ENCODE data around the gene ABCC6.
"Not testable (repeated sequence)": the region's sequence is repeated elsewhere in the genome, so short reads cannot be mapped to it uniquely, and the experiment has no call there.

ABCC6 gene

GRCh38 chr16:16118337-16118736 lies 105.0 kb downstream of the ABCC6 start:
- Histone ChIP-seq H3K9ac (ENCODE audit: low read depth, low read length) (no peak overlapping the region), H3K27me3 (ENCODE audit: control insufficient read depth, insufficient read depth, low read length) (no peaks in the 10 kb centered on the region), H3K4me3 (ENCODE audit: low read length) (no peak overlapping the region), H3K9me3 (replicated peaks; ENCODE audit: low read length) (no peaks in the 10 kb centered on the region), H3K4me1 (ENCODE audit: control insufficient read depth, insufficient read depth, low read length) (peaks cover 8% of the 10 kb centered on the region), H3K36me3 (ENCODE audit: insufficient read depth, low read length) (peaks cover 75% of the 10 kb centered on the region), H3K4me2 (ENCODE audit: low read length) (no peak overlapping the region)

- H3K4me1 ChIP-seq (ENCODE audit: control insufficient read depth, insufficient read depth, low read length): peaks cover 8% of the 10 kb centered on the region
- no peak overlapping the region for H3K9ac ChIP-seq (ENCODE audit: low read depth, low read length)
- H3K4me3 ChIP-seq (ENCODE audit: low read length): no peak overlapping the region
- peaks cover 76% of the 10 kb centered on the region for H3K36me3 ChIP-seq (ENCODE audit: insufficient read depth, low read length)
- H3K27me3 ChIP-seq (ENCODE audit: control insufficient read depth, insufficient read depth, low read length): no peaks in the 10 kb centered on the region
- H3K4me2 ChIP-seq (ENCODE audit: low read length): no peak overlapping the region
- H3K9me3 ChIP-seq (replicated peaks; ENCODE audit: low read length): no peaks in the 10 kb centered on the region
Measured at GRCh38 chr16:16116841-16117240, 106.5 kb downstream of the ABCC6 start.

- Histone ChIP-seq H3K9ac (ENCODE audit: low read depth, low read length) (no peak overlapping the region), H3K4me3 (ENCODE audit: low read length) (no peak overlapping the region), H3K9me3 (replicated peaks; ENCODE audit: low read length) (no peaks in the 10 kb centered on the region), H3K4me1 (ENCODE audit: control insufficient read depth, insufficient read depth, low read length) (no peaks in the 10 kb centered on the region), H3K27me3 (ENCODE audit: control insufficient read depth, insufficient read depth, low read length) (no peaks in the 10 kb centered on the region), H3K4me2 (ENCODE audit: low read length) (no peak overlapping the region), H3K36me3 (ENCODE audit: insufficient read depth, low read length) (peaks cover 73% of the 10 kb centered on the region)
Measured at GRCh38 chr16:16113076-16113475, 110.2 kb downstream of the ABCC6 start.

GRCh38 chr16:16112450-16113053 lies 110.7 kb downstream of the ABCC6 start:
- no peak overlapping the region for H3K4me3 ChIP-seq (ENCODE audit: low read length)
- no peaks in the 10 kb centered on the region for H3K9me3 ChIP-seq (replicated peaks; ENCODE audit: low read length)
- no peak overlapping the region for H3K9ac ChIP-seq (ENCODE audit: low read depth, low read length)
- no peaks in the 10 kb centered on the region for H3K27me3 ChIP-seq (ENCODE audit: control insufficient read depth, insufficient read depth, low read length)
- no peaks in the 10 kb centered on the region for H3K4me1 ChIP-seq (ENCODE audit: control insufficient read depth, insufficient read depth, low read length)
- no peak overlapping the region for H3K4me2 ChIP-seq (ENCODE audit: low read length)
- peaks cover 73% of the 10 kb centered on the region for H3K36me3 ChIP-seq (ENCODE audit: insufficient read depth, low read length)

- Histone ChIP-seq H3K9me3 (replicated peaks; ENCODE audit: low read length) (no peaks in the 10 kb centered on the region), H3K27me3 (ENCODE audit: control insufficient read depth, insufficient read depth, low read length) (no peaks in the 10 kb centered on the region), H3K4me1 (ENCODE audit: control insufficient read depth, insufficient read depth, low read length) (no peaks in the 10 kb centered on the region), H3K36me3 (ENCODE audit: insufficient read depth, low read length) (peaks cover 71% of the 10 kb centered on the region), H3K4me2 (ENCODE audit: low read length) (no peak overlapping the region), H3K9ac (ENCODE audit: low read depth, low read length) (no peak overlapping the region), H3K4me3 (ENCODE audit: low read length) (no peak overlapping the region)
Measured at GRCh38 chr16:16111639-16112038, 111.7 kb downstream of the ABCC6 start.

GRCh38 chr16:16110111-16110490 lies 113.2 kb downstream of the ABCC6 start:
- H3K9me3 ChIP-seq (replicated peaks; ENCODE audit: low read length): no peaks in the 10 kb centered on the region
- no peaks in the 10 kb centered on the region for H3K4me1 ChIP-seq (ENCODE audit: control insufficient read depth, insufficient read depth, low read length)
- H3K27me3 ChIP-seq (ENCODE audit: control insufficient read depth, insufficient read depth, low read length): no peaks in the 10 kb centered on the region
- no peak overlapping the region for H3K9ac ChIP-seq (ENCODE audit: low read depth, low read length)
- H3K4me2 ChIP-seq (ENCODE audit: low read length): no peak overlapping the region
- no peak overlapping the region for H3K4me3 ChIP-seq (ENCODE audit: low read length)
- peaks cover 73% of the 10 kb centered on the region for H3K36me3 ChIP-seq (ENCODE audit: insufficient read depth, low read length)

- Histone ChIP-seq H3K4me1 (ENCODE audit: control insufficient read depth, insufficient read depth, low read length) (no peaks in the 10 kb centered on the region), H3K9ac (ENCODE audit: low read depth, low read length) (no peak overlapping the region), H3K27me3 (ENCODE audit: control insufficient read depth, insufficient read depth, low read length) (no peaks in the 10 kb centered on the region), H3K9me3 (replicated peaks; ENCODE audit: low read length) (no peaks in the 10 kb centered on the region), H3K4me2 (ENCODE audit: low read length) (no peak overlapping the region), H3K4me3 (ENCODE audit: low read length) (no peak overlapping the region), H3K36me3 (ENCODE audit: insufficient read depth, low read length) (peaks cover 70% of the 10 kb centered on the region)
Measured at GRCh38 chr16:16109453-16110110, 113.7 kb downstream of the ABCC6 start.

GRCh38 chr16:16108759-16109158 lies 114.5 kb downstream of the ABCC6 start:
- H3K27me3 ChIP-seq (ENCODE audit: control insufficient read depth, insufficient read depth, low read length): no peaks in the 10 kb centered on the region
- peaks cover 71% of the 10 kb centered on the region for H3K36me3 ChIP-seq (ENCODE audit: insufficient read depth, low read length)
- no peak overlapping the region for H3K4me3 ChIP-seq (ENCODE audit: low read length)
- no peak overlapping the region for H3K9ac ChIP-seq (ENCODE audit: low read depth, low read length)
- H3K9me3 ChIP-seq (replicated peaks; ENCODE audit: low read length): no peaks in the 10 kb centered on the region
- H3K4me1 ChIP-seq (ENCODE audit: control insufficient read depth, insufficient read depth, low read length): no peaks in the 10 kb centered on the region
- H3K4me2 ChIP-seq (ENCODE audit: low read length): no peak overlapping the region

- H3K9ac ChIP-seq (ENCODE audit: low read depth, low read length): no peak overlapping the region
- no peak overlapping the region for H3K4me2 ChIP-seq (ENCODE audit: low read length)
- no peaks in the 10 kb centered on the region for H3K9me3 ChIP-seq (replicated peaks; ENCODE audit: low read length)
- H3K27me3 ChIP-seq (ENCODE audit: control insufficient read depth, insufficient read depth, low read length): no peaks in the 10 kb centered on the region
- H3K4me1 ChIP-seq (ENCODE audit: control insufficient read depth, insufficient read depth, low read length): no peaks in the 10 kb centered on the region
- peaks cover 72% of the 10 kb centered on the region for H3K36me3 ChIP-seq (ENCODE audit: insufficient read depth, low read length)
- H3K4me3 ChIP-seq (ENCODE audit: low read length): no peak overlapping the region
Measured at GRCh38 chr16:16107839-16108238, 115.5 kb downstream of the ABCC6 start.

- peaks cover 72% of the 10 kb centered on the region for H3K36me3 ChIP-seq (ENCODE audit: insufficient read depth, low read length)
- H3K4me1 ChIP-seq (ENCODE audit: control insufficient read depth, insufficient read depth, low read length): no peaks in the 10 kb centered on the region
- H3K4me2 ChIP-seq (ENCODE audit: low read length): no peak overlapping the region
- no peak overlapping the region for H3K4me3 ChIP-seq (ENCODE audit: low read length)
- H3K27me3 ChIP-seq (ENCODE audit: control insufficient read depth, insufficient read depth, low read length): no peaks in the 10 kb centered on the region
- no peak overlapping the region for H3K9ac ChIP-seq (ENCODE audit: low read depth, low read length)
- H3K9me3 ChIP-seq (replicated peaks; ENCODE audit: low read length): no peaks in the 10 kb centered on the region
Measured at GRCh38 chr16:16106466-16106865, 116.8 kb downstream of the ABCC6 start.

- no peak overlapping the region for H3K9ac ChIP-seq (ENCODE audit: low read depth, low read length)
- no peaks in the 10 kb centered on the region for H3K27me3 ChIP-seq (ENCODE audit: control insufficient read depth, insufficient read depth, low read length)
- H3K4me2 ChIP-seq (ENCODE audit: low read length): no peak overlapping the region
- no peak overlapping the region for H3K4me3 ChIP-seq (ENCODE audit: low read length)
- H3K9me3 ChIP-seq (replicated peaks; ENCODE audit: low read length): no peaks in the 10 kb centered on the region
- no peaks in the 10 kb centered on the region for H3K4me1 ChIP-seq (ENCODE audit: control insufficient read depth, insufficient read depth, low read length)
- H3K36me3 ChIP-seq (ENCODE audit: insufficient read depth, low read length): peaks cover 73% of the 10 kb centered on the region
Measured at GRCh38 chr16:16105646-16106045, 117.6 kb downstream of the ABCC6 start.

- H3K36me3 ChIP-seq (ENCODE audit: insufficient read depth, low read length): peaks cover 74% of the 10 kb centered on the region
- H3K4me2 ChIP-seq (ENCODE audit: low read length); H3K27me3 ChIP-seq (ENCODE audit: control insufficient read depth, insufficient read depth, low read length); H3K9ac ChIP-seq (ENCODE audit: low read depth, low read length); H3K9me3 ChIP-seq (replicated peaks; ENCODE audit: low read length); H3K4me3 ChIP-seq (ENCODE audit: low read length); H3K4me1 ChIP-seq (ENCODE audit: control insufficient read depth, insufficient read depth, low read length): not testable (repeated sequence)
Measured at GRCh38 chr16:16104804-16105141, 118.5 kb downstream of the ABCC6 start.
